SH-SY5Y (cell line): ENCODE measurements around the gene ADGRL2.

ENCODE experiments used
- GATA2 ChIP-seq: IDR thresholded peaks from 2 replicates; pipeline ENCODE4 v1.6.1; 2011; ENCODE audit warnings: mild to moderate bottlenecking, low read depth, low read length
- GATA3 ChIP-seq: IDR thresholded peaks from 2 replicates; pipeline ENCODE4 v1.6.1; 2011; ENCODE audit warnings: low read depth, mild to moderate bottlenecking, low read length, moderate library complexity

Gene ADGRL2

DNA sequence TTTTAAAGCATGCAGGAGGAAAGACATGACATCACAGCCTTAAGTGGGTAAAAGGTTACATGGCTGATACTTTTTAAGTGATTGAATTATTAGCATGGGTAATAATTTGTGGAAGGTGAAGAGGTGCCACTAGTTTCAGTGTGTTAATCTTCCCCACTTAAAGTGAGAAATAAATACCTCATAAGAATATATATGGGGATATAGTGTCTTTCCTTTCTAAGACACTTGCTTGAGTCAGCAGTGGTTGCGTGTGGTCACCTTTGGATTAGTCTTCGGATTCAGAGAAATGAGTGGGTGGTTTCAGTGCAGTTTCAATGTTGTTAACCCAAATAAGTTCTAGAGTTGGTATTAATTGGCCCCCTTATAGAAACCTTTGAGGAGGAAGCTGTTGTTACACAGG lies 94.1 kb downstream of the ADGRL2 start:
- TF ChIP-seq GATA3 (no peak), GATA2 (no peak)

DNA sequence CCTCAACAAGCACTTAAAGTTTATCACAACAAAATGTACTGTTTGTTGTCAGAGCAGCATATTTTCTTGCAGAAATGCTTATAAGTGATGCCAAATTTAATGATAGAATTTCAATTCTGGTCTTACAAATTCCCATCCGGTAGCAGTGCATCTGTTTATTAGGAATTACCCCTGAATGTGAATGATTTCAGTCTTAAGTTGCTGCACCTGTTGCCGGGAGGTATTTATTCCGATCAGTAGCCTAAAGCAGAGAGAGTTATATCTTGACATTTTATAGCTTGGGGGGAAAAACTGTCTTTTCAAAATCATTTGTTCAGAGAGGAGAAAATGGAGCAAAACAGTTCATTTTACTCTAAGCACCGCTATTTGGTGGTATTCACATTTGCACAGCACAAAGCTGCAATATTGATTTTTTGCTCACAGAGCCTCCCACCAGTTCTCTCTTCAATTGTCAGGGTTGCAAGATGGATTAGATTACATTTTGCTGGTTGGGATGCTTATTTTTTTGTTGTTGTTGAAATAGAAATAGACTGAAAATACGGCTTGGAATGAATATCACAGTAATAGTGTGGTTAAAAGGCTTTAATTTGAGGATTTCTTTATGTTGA lies 98.6 kb downstream of the ADGRL2 start:
- TF ChIP-seq GATA3 (no peak), GATA2 (no peak)

DNA sequence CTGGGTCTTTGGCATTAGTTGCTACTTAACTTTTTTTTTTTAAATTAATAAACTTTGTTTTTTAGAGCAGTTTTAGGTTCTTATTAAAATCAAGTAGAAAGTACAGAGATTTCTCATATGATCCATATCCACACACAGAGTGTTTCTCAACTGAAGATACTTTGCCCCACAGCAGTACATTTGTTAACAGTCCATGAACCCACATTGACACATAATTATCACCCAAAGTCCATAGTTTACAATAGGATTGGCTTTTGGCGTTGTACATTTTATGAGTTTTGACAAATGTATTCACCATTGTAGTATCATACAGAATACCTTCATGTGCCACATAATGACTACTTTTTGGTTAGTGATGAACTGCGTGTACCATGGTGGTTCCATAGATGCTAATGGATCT lies 106.8 kb downstream of the ADGRL2 start:
- no peak for TF ChIP-seq GATA3
- no peak for TF ChIP-seq GATA2

DNA sequence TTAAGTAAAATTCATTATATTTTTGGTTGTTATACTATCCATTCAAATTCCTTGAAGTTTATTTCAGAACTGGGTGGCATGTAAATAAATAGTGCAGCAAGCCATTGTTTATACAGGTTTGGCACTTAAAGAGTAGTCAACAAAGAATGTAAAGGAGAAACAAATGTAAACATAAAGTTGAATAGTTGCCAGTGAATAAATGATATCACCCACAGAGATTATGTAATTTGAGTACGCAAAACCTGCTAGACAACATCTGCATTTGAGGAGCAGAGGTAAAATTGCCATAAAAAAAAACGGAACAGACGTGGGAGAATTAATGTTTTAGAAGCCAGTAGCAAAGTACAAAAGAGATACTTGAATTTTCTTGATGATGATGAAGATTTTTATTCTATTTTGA lies 111.6 kb downstream of the ADGRL2 start:
- TF ChIP-seq GATA3: no peak
- no peak for TF ChIP-seq GATA2

DNA sequence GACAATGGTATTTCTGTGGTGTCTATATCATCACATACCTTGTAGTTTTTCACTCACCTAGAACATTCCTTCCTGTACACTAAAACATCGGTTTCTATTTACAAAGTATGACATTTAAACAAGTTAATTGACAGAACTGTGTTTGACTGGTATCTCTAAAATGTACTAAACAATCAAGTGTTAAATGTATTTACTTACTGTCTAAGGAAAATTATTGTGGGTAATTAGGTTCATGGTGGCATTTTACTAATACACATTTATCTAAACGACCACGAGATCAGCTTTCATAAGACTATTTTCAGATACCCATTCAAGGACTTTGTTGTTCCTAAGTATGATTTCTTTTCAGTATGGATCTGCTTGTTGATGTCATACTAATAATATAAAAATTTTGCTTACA lies 115.2 kb downstream of the ADGRL2 start:
- no peak for TF ChIP-seq GATA2
- no peak for TF ChIP-seq GATA3

DNA sequence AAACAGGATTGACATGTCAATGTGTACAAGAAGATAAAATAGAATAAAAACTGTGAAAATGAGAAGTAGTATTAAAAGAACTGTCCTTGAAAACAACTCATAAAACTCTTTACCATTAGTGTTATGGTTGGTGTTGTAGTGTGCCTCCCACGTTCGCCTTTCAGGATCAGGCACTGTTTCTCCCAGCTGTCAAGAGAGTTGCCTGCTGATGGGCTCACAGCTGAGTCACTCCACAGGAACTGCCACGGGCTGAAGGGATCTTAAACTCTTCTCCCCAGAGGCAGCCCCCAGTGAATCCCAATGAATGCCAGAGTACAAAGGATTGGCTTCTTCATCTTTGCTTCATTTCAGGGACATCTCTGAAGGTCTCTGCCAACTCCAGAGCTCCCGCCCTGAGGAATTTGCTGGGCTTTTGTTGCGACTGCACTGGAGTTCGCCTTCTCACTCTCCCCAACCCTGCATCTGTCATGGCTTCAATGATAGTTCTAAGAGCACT lies 119.6 kb downstream of the ADGRL2 start:
- TF ChIP-seq GATA2 (no peak), GATA3 (no peak)

DNA sequence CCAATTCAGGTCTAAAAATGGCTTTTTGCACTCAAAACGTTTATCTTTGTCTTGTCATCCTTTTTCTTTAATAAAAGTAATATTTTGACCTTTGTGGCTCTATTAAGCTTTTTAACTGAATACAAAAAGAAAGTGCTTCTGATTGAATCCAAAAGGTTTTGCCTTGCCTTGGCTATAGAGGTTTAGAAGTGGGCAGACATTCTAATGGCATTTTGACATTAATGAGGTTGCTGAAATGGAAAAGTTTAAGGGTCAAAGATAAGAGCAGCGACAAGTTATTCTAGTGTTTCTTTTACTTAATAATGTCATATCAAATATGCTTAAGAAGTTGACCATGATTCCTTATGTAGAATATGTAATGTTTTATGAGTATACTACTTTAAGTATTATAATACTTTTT lies 120.2 kb downstream of the ADGRL2 start:
- no peak for TF ChIP-seq GATA3
- TF ChIP-seq GATA2: no peak

DNA sequence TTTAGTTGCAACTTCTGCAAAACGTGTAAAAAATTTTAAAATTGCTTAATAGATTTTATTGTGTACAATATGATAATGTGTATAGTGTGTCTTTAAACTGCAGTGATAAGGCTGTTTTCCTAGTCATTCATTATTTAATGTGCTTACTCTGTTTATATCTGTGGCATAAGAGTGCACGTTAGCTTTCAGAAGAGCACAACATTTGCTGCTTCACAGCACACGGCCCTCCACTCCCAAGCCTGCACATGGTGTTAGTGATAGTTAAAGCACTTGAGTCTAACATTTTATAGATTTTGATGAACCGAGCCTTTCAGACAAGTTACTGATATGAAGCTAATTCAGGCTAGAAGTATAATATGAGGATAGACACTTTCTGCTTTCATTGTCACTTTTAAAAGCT lies 120.6 kb downstream of the ADGRL2 start:
- TF ChIP-seq GATA3: no peak
- no peak for TF ChIP-seq GATA2

DNA sequence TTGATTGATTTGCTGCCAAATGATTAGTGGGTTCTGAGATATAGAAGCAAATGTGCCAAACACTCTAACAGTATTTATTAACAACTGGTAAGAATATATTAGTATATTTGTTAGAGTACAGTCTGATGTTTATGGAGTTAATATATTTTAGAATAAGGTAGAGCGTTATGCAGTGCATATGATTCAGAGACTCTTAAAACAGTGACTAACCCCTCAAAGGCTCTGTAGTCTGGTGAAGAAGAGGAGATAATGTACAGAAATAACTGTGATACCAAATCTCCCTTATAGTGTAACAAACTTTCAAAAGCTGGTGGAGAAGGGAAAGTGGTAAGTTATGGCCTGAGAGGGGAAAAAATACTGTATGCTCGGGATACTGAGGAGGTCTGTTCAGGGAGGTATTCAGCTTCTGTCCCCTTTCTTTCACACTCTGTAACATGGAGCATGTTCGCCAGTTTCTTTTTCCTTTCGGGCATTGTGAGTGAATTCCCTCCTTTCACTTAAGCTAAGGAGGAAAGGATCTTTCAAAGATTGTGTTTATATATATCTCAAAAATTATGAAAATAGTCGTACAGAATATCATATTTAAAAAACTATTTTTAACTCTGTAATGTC lies 121.2 kb downstream of the ADGRL2 start:
- no peak for TF ChIP-seq GATA3
- TF ChIP-seq GATA2: no peak

DNA sequence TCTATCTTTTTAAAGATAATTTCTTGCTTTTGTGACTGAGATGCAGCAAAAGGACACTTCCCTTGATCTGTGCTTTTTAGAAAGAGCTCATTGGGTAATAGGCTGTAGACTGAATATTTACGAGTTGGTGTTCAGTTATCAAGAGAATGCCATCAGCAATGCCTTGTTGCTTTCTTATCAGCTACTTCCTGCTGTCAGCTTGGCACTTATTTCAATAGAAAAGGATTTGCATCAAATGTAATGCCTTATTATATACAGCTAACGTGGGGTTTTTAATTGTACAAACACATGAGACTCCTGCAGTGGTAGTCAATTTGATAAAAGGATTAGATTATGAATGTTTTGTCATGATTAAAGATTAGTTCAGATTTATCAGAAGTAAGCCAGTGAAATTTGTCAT lies 122.2 kb downstream of the ADGRL2 start:
- TF ChIP-seq GATA2 (no peak), GATA3 (no peak)

DNA sequence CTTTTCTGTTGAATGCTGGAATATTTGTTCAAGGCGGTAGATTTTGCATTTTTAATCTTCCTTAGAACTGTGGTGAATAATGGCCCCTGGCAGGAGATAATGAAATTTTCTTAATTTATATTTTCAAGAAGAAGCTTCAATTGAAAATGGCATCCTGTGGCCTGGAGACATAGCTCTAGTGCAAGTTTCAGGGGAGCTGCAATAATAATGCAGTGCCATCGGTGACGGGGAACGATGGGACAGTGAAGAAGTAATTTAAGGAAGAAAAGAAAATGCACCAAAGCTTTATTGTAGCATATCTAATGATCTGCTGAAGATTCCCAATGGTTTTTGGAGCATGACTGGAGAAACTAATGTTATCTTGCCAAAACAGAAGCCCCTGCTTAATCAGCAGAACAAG lies 128.4 kb downstream of the ADGRL2 start:
- TF ChIP-seq GATA3 (no peak), GATA2 (no peak)

DNA sequence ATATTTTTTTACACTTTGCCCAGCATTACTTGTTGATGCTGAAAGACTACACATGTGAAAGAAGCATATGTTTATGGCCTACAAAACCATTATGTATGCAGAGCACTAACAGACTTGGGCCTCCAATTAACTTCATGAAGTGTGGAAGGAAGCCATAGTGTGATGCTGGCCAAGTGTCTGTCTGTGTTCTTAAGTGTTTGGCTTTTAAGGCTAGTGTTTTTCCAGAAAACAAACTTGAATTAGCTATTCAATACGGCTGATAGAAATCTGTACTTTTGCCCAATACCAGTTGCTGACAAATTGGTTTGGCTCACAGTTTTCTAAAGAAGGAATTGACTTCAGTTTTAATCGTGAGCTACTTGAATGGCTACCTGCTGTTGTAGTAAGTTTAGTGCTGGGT lies 136.1 kb downstream of the ADGRL2 start:
- TF ChIP-seq GATA3 (no peak), GATA2 (no peak)

DNA sequence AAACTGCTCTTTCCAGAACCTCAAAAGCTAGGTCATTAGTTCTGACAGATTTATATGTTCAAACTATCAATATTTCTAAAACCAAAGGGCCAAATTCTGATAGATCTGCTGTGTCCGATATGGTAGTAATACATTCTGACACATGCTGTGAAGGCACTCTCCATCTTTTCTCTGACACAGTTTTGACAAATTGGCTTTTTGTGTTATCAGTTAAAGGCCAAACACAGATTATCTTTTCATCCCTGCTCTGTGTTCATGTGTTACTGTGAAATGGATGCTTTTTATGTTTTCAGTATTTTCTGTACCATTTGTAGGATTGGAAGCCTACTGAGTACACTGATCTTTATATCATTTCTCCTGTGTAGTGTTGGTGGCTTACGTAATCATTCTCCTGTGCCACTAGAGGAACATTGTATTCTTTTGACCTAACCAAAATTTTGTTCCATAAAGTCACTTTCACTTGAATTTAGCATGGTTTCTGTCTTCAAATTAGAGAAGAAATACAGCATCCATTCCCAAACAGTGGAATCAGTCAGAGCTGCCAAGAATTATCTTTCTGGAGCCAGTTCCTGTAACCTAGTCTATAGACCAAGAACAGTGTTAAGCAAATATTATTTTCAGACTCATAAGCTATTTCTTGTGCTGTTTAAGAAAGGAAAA lies 137.2 kb downstream of the ADGRL2 start:
- TF ChIP-seq GATA3: no peak
- peak; percentile 10; the same call in 1 of the 2 replicates for TF ChIP-seq GATA2

DNA sequence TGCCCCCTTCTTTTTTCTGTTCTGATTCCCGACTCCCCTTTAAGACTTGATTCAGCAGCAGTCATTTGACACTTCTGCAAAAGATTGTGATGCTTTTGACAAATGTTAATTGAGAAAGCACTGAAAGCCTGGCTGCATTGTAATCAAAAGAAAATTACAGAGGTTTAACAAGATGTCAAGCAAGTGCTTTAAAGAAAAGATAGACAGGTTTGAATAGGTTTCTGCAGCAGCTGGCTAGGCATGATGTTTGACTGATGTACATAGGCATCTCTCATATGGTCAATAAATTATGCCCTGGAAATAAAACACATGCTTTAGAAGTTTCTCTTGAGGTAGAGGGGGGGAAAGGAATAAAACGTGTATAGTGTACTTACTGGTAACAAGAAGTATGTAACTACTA lies 147.8 kb downstream of the ADGRL2 start:
- TF ChIP-seq GATA2 (no peak), GATA3 (no peak)

DNA sequence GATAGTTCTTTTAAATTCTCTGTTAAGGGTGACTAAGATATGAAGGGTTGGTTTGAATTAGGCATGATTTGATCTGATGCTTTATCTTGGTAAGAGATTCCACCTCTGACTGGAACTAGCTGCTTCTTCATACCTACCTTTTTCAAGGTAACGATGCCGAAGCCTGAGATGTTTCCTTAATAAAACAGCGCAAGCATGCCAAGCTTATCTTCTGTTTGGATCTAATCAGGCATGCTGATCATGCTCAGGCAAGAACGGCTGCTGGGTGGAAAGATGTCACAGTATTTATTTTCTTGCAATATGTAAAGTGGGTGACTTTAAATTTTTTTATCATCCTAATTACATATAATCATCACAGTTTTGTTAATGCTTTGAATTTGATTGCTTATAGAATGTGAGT lies 148.7 kb downstream of the ADGRL2 start:
- TF ChIP-seq GATA3 (peak; percentile 76), GATA2 (peak; percentile 82)
